ENCODE measurements around the gene CBLN3.

GRCh38 chr14:24434036-24434435, 4.6 kb upstream of the CBLN3 start:
- TF ChIP-seq POLR2A (IDR thresholded peaks at IDR 0.05; ENCODE audit: low read length) (no peak), GATA1 (IDR thresholded peaks at IDR 0.05; ENCODE audit: low read depth, low read length) (no peak)

All from erythroblast (primary cell).